Activated T-cell treated with anti-CD3 and anti-CD28 coated beads for 4 hours (primary cell): Measurements from ENCODE around the gene GPR35.
"Not testable (repeated sequence)": the region's sequence is repeated elsewhere in the genome, so short reads cannot be mapped to it uniquely, and the experiment has no call there.

Experiments
- DNase-seq: peaks from one replicate; pipeline ENCODE4 v3.0.0-alpha.2; 2020

The GPR35 gene

GRCh38 chr2:240663546-240664190 is 38.4 kb downstream of the GPR35 start:
- DNase-seq = no peak

GRCh38 chr2:240664622-240665021 is 39.3 kb downstream of the GPR35 start:
- DNase-seq = no peak

- DNase-seq = no peak
Measured at GRCh38 chr2:240670402-240670801, 45.1 kb downstream of the GPR35 start.

- DNase-seq = no peak
Measured at GRCh38 chr2:240670950-240671349, 45.7 kb downstream of the GPR35 start.

GRCh38 chr2:240672076-240672700 is 46.9 kb downstream of the GPR35 start:
- DNase-seq = no peak

- DNase-seq = no peak
Measured at GRCh38 chr2:240672701-240673190, 47.5 kb downstream of the GPR35 start.

- DNase-seq = not testable (repeated sequence)
Measured at GRCh38 chr2:240674461-240675184, 49.3 kb downstream of the GPR35 start.

GRCh38 chr2:240675345-240675744 is 50.1 kb downstream of the GPR35 start:
- not testable (repeated sequence) for DNase-seq

- not testable (repeated sequence) for DNase-seq
Measured at GRCh38 chr2:240678043-240678442, 52.8 kb downstream of the GPR35 start.

- DNase-seq = not testable (repeated sequence)
Measured at GRCh38 chr2:240678909-240679308, 53.6 kb downstream of the GPR35 start.

GRCh38 chr2:240680185-240680584 is 54.9 kb downstream of the GPR35 start:
- not testable (repeated sequence) for DNase-seq
